CD4-positive, alpha-beta T cell treated with Interleukin-17A for 4 hours (primary cell): Measurements from ENCODE around the gene TMEM59L.

Experiments used
- DNase-seq: peaks from one replicate; pipeline ENCODE4 v3.0.0-alpha.2; 2020; ENCODE audit warnings: mixed read lengths

Gene TMEM59L

DNA sequence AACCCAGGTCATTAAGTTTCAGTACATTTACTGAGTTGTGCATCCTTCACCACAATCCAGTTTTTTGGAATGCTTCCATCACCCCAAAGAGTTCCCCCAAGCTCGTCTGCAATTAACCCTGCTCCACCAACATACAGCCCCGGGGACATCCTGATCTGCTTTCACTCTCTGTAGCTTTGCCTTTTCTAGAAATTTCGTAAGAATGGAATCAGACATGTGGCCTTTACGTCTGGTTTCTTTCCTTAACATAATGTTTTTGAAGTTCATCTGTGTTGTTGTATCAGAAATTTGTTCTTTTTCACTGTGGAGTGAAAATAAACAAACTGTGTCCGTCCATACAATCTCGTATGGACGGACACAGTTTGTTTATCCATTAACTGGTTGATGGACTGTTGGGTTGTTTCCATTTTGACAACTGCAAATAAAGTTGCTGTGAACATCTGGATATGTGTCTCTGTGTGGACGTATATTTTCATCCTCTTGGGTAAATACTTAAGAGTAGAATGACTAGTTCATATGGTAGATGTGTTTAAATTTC is 27.1 kb downstream of the TMEM59L start:
- no peak for DNase-seq

DNA sequence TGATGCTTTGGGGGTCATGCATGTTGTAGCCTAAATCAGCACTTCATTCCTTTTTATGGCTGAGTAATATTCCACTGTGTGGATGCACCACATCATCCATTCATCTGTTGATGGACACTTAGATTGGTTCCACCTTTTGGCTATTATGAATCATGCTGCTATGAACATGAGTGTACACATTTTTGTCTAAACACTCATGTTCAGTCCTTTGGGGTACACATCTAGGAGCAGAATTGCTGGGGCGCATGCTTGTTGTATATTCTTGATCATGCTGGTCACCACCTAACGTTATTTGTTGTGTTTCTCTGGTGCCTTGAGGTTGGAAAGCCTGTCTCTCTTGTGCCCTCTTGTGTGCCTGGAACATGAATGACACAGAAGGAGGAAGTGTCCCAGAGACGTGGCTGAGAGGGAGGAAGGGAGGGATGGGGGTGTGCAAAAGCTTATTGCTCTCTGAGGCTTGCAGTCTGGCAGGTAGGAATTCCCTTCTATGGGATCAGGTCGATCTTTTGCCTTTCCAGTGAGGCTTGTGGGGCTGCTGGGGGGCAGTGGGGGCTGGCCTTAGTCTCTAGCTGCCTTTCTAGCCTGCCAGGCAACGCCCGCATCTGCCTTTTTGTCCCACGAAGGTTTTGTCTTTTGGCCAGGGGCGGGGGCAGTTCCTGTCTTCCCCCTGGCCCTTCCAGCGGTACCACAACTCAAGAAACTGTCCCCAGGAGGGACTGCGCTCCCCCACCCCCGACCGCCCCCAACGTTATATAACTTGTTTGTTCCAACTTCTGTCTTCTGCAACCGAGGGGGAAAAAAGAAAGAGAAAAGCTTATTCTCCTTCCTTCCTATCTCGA is 31.7 kb downstream of the TMEM59L start:
- DNase-seq = no peak

DNA sequence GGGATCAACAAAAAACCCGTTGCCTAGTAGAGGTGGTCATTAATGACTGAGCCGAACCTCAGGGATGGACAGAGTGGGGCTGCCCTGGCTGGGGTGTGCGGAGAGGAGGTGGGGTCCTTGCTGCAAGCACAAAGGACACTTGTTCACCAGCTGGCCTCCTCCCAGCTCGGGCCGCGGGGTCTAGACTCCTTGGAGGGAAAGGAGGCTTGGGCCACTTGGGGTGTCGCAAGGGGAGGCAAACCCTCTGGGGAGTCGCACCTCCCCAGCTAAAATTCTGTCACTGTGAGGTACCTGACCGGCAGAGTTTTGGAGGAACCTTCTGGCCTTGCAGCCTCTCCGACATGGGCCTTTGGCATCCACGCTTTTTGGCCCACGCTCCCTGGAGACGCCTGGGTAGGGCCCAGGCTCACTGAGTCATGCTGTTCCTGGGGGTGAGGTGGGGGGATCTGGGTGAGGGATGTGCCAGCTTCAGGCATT is 32.4 kb downstream of the TMEM59L start:
- no peak for DNase-seq

DNA sequence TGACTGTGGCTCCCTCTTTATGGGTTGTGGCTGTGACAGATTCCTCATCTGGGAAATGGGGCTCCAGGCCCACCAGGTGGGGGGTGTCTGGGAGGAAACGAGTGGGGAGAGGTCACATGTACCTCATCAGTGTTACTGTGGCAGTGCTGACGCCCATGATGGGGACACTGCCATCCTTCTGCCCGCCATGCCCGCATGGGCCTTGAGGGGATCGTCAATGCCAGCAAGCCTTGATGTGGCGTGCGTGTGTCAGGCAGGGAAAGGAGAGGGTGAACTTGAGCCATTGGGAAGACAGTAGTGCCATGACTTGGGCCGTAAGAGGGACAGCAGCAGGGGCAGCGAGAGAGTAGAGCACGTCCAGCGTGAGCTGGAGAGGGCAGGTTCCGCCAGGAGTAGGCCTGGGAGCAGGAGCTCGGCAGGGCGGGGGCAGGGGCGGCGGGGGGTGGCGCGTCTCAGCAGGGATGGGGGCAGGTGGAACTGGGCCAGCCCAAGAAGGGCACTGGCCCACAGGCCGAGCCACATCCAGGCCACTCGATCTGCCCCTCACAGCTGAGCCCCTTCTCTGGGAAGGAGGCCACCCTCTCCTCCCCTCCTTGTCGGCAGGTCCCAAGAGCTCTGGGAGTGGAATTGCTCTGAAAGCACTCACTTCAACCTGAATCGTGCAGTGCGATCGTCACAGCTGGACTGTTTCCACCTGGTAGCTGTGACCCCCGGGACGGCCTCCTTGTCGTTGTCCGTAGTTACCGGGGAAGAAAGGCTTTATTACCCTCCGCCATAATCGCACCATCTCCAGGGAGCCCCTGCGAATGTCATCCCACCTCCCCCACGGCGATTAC is 34.1 kb downstream of the TMEM59L start:
- DNase-seq = no peak

DNA sequence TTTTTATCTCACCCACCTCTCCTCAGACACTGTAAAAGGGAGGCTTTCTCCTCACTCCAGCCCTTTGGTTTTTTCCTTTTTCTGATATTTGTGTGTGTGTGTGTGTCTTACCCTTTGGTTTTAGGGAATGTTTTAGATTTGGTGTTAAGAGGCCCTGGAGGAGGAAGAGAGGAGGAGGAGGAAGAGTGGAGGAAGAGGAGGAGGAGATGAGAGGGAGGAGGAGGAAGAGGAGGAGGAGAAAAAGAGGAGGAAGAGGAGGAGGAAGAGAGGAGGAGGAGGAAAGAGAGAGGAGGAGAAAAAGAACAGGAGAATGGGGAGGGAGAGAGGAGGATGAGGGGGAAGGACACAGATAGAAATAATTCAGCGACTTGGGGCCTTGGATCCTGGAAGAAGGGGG is 34.7 kb downstream of the TMEM59L start:
- DNase-seq = no peak

DNA sequence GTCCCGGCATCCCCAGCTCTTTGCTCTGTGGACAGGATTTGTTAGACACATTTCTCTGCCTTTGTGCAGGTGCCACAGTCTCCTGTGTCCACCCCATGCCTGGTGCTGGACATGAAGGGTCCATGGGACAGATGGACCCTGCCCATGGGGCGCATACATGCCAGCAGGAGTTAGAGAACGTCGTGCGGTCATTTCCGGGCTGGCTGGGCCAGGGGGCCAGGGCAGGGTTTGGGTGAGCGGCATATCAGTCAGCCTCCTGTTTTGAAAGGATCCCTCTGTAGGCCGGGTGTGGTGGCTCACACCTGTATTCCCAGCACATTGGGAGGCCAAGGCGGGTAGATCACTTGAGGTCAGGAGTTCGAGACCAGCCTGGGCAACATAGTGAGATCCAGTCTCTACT is 35.1 kb downstream of the TMEM59L start:
- no peak for DNase-seq

DNA sequence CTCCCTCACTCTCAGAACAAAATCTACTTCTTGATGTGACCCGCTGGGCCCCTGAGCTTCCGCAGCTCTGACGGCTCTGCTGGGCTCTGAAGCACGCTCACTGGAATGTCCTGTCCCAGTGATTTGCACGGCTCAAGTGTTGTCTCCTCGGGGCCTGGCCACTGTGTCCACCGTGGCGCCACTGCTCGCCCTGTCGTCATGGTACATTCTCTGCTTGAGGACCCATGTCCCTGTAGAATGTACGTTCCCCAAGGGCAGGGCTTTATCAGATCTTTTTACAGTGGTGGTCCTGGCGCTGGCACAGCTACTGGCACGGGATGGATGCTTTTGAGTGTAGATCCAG is 36.3 kb downstream of the TMEM59L start:
- DNase-seq = no peak

DNA sequence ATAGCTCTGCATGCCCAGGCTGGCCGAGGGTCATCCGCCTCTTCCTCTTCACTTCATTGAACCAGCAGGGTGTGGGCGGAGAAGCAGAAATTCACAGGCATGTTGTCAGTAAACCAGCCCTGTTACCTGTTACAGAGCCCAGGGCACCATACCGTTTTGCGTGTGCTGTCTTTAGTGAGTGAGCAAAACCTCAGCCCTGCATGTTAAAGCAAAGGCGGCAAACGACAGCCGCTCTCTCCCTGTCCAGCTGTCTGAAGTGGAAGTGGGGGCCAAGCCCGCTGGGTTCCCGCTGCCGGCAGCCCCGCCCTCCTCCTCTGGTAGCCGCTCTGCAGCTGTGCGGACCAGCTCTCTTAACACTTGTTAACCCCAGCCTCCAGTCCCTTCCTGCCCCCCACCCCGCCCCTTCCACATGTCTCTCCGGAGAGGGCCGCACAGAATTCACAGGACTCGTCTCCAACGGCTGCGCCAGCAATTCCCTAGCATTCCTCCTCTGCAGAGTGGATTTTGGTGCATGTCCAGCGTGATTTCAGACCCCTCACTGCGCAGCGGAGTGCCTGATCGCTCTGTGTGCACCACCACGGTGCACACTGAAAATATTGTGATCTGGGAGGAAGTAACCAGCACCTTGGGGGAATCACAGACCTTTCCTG is 36.8 kb downstream of the TMEM59L start:
- DNase-seq = no peak

DNA sequence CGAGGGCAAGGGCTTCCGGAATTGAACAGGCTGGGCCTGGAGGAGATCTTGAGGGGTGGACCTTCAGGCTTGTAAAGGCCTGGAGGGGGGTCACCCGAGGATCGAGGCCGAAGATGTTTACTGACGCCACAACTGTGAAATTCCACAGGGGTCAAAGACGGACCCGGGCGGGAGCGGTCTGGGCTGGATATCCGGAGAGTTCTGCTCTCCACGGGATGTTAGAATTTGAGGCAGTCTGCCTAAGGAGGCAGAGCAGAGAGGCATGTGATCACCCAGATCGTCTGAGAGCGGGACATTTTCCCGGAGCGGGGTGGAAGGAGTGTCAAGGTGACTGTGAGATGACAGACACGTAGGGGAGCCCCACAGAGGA is 37.3 kb downstream of the TMEM59L start:
- no peak for DNase-seq

DNA sequence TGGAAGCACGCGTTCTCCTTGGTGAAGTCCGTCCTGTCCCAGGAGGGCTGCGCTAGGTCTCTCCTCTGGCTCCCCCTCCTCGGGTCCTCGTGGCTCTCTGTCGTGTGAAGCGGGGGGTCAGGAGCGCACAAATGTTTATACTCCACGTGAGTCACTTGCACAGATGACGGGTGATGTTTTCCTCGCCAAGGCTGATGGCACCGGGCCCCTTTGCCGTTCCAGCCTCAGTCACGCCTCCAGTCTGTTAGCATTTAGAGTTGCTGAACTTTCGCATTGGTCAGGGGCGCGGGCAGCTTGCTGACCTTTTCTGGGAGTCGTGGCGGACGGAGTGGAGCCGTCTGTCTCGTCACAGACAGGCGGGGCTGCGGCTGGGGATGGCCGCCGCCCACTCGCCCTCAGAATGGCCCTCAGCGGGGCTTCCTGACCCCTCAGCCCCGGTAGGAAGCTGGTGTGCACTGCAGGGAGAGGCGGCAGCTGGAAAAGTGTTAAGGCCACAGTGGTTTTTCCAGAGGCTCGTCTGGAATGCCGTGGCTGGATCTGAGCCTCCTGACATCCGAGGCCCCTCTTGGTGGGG is 37.9 kb downstream of the TMEM59L start:
- DNase-seq = no peak

DNA sequence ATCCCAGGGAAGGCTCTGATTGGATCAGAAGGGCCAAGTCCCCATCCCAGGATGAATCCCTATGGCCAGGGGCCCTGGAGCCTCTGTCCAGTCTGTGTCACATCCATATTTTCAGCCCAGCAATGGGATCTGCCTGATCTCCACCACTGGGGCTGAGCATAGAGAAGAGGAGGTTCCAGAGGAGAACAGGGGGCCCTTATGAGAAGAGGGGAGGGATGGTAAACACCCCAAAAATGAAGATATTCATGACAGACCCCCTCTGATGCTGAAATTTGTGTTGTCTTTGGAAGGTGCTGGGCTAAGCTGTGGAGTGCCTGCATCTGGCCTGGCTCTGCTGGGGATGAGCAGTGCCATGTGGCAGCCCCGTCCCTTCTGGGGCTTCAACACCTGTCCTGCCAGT is 38.6 kb downstream of the TMEM59L start:
- no peak for DNase-seq

DNA sequence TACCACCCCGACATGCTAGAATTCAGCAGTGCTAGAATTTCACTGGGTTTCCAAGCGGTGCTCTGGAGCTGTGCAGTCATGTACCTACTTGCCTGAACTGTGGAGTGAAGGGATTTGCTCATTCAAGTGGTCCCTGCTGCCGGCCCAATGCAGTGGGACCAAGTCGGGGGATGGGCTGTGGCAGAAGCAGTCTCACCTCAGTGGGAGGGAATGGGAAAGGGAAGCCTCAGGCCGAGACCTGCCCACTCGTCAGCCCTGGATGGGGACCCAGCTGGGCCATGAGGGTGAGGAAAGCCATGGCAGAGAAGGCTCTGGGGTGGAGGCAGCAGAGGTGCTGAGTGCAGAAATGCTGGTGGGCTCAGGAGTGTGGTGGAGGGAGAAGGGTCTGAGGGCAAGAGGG is 39.1 kb downstream of the TMEM59L start:
- DNase-seq = no peak

DNA sequence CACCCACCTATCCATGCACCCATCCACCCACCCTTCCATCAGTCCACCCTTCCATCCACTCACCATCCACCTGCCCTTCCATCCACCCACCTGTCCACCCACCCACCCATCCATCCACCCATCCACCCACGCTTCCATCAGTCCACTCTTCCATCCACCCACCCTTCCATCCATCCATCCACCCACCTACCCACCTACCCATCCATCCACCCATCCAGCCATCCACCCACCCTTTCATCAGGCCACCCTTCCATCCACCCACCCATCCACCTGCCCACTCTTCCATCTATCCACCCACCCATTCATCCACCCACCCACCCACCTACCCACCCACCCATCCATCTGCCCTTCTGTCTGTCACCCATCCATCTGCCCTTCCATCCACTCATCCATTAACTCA is 41.2 kb downstream of the TMEM59L start:
- no peak for DNase-seq

DNA sequence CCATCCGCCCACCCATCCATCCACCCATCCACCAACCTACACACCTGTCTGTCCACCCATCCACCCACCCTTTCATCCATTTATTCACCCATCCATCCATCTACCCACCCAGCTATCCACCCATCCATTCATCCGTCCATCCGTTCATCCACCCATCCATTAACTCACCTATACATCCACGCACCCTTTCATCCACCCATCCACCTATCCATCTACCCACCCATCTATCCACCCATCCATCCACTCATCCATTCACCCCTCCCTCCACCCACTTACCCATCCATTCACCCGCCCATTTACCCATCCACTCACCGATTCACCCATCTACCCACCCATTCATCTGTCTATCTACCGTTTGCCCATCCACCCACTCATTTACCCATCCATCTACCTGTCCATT is 41.8 kb downstream of the TMEM59L start:
- DNase-seq = no peak

DNA sequence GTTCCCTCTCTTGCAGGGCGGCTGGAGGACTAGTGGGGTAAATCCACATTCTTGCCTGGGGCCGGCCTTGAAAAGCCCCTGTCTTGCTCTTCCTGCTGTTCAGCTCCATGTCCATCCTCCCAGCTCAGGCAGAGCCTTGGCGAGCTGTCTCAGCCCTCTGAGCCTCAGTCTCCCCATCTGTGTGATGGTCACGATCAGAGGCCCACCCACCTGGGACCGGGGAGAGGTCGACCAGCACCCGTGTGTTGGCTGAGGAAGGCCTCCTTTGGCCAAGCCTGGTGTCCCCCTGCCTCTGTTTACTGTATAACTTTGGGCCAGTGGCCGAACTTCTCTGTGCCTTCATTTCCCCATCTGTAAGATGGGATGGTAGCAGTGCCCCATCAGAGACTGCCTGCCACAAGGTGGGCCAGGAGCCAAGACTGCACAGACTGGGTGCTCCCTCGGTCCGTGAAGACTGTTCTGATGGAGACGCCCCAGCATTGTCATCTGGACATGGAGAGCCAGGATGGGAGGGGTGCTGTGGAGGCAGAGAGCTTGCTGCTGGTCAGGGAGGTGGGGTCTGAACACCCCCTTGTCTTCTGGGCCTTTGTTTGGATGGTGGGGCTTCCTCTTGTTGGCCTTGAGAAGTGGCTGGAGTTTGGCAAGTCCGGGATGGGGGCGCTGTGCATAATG is 42.6 kb downstream of the TMEM59L start:
- no peak for DNase-seq

DNA sequence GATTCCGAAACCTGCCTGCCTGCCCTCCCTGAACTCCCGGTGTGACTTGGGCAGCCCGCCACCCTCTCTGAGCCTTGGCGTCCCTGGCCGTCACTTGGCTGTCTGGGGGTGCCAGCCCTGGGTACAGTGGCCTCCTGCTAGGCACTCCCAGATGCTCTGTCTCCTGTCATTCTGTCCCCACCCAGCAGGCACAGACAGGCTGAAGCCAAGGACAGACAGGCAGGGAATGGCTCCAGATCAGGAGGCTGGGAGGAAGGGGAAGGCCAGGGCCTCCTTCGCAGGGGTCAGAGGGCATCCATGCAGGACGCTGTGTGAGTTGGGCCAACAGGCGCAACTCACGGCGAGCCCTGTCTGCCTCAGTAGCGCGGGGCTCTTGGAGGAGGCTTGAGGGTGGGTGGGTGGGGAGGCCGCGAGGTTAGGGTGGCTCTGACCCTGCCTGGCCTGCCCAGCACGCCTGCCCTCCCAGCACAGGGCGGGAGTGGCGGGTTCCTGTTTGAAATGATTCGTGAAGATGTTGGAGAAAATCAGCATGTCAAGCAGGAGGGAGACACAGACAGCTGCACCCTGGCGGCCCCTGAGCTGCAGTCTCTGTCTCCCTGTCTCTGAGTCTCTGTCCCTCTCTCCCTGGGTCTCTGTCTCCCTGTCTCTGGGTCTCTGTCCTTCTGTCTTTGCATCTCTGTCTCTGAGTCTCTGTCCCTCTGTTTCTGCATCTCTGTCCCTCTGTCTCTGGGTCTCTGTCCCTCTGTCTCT is 43.8 kb downstream of the TMEM59L start:
- no peak for DNase-seq

DNA sequence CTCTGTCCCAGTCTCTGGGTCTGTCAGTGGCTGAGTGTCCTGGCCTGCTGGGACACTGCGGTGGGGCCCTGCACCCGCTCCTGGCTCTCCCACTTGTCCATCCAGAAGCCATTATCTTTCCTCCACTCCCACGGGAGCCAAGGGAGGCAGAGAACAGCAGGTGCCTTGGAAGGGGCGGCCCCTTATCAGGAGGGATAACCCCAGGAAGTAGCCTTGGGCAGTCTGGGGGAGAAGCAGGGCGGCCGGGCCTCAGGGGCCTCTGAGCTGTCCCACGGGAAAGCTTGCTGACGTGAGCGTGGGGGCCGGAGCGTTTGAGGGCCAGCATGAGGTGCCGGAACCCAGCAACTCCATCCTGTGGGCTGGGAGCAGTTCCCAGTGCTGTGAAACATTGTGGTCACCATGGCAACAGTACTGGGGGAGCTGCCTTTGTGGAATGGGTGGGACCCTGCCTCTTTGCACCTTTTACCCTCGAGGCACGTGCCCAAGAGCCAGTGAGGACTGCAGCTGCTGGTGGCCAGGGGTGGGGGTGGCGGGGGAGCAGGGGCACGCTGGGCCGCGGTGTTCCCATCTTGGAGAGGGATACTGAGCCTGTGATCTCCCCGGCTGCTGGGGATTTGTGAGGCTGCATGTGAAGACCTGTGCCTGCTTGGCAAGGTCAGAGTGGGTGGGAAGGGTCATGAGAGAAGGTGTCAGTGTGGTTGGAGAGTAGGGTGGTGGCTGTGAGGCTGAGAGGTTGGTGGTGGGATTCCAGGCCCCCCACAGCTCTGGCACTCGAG is 45.1 kb downstream of the TMEM59L start:
- DNase-seq = no peak

DNA sequence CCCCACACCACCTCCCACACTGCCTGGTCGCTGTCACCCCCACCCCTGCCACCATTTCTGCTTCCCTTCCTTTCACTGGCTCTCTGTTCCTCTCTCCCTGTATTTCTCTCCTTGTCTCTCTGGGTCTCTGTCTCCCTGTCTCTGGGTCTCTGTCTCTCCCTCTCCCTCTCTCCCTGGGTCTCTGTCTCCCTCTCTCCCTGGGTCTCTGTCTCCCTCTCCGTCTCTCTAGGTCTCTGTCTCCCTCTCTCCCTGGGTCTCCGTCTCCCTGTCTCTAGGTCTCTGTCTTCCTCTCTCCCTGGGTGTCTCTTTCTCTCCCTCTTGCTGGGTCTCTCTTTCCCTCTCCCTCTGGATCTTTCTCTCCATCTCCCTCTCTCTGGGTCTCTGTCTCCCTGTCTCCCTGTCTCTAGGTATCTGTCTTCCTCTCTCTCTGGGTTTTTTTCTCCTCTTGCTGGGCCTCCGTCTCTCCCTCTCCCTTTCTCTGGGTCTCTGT is 45.7 kb downstream of the TMEM59L start:
- DNase-seq = no peak

DNA sequence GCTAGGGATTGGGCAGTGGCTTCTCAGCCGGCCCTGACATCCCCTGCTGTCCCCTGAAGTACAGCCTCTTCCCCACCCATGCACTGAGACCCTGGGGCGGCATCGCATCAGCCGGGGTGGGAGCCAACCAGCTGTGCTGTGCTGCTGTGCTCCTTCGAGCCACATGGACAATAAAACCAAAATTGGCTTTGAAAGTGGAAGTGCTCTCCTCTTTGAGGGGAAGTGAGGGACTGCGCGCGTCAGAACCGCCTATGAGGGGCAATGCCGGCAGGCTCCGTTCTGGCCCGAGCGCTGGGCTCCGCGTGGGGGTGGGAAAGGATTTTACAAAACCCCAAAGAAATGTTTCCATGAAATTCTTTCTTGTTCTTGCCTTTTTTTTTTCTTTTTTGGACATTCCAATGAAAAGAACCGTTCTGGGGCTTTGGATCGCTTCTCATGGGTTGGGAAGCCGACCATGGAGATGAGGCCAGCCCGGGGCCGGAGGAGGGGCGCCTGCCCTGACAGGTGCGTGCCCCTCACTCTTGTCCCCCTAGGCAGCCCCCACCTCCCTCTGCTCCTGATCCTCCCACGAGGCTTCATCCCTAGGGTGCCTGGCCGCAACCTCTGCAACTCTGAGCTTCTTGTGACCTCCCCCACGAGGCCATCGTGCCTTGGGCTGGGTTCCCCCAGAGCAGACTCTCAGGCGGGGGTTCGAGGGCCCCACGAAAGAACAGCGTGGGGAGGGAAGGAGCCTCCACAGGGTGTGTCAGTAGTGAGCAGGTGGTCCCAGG is 46.8 kb downstream of the TMEM59L start:
- no peak for DNase-seq
